ENCODE measurements around the gene MSRB3.
"Not testable (repeated sequence)": the region's sequence is repeated elsewhere in the genome, so short reads cannot be mapped to it uniquely, and the experiment has no call there.

Gene MSRB3

DNA sequence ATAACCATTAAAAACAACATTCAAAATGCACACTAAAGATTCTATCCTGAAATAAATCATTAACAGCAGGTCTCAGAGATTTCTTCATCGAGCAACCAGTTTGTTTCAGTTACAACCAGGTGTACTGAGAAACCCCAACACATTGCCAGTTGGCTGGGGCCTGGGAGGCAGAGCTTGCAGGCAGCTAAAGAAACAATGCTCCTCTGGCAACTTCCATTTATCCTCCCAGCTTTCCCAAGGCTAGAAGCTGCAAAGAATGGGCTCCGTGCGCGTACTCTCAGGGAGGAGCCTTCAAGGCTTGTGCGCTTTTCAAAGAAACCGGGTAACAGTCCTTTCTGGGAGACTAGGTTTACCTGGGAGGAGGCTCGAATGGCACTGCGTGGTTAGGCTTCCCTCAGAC is 181.6 kb downstream of the MSRB3 start:
- no peak for DNase-seq

- DNase-seq: no peak
These were observed 182.5 kb downstream of the MSRB3 start for GRCh38 chr12:65461017-65461416.

DNA sequence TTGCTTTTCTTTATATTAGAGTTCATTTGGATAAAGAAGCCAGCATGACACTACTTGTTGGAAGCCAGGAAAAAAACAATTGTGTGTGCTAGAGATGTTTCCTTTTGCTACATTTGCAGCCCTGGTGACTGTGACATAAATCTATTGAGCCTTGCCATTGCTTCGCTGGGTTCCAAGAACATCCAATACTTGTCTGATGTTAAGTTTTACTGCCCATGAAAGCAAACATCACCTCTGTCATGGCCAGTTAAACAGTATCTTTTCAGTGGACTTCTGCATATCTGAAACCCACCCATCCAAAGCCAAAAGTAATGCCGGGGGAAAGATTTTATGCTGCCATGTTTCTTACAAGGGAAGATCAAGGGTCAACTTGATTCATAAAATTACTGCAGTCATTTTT is 184.0 kb downstream of the MSRB3 start:
- no peak for DNase-seq

- DNase-seq: no peak
These were observed 184.6 kb downstream of the MSRB3 start for GRCh38 chr12:65463082-65463481.

GRCh38 chr12:65463611-65464010 is 185.1 kb downstream of the MSRB3 start:
- no peak for DNase-seq

GRCh38 chr12:65464930-65465329 is 186.4 kb downstream of the MSRB3 start:
- no peak for DNase-seq

DNA sequence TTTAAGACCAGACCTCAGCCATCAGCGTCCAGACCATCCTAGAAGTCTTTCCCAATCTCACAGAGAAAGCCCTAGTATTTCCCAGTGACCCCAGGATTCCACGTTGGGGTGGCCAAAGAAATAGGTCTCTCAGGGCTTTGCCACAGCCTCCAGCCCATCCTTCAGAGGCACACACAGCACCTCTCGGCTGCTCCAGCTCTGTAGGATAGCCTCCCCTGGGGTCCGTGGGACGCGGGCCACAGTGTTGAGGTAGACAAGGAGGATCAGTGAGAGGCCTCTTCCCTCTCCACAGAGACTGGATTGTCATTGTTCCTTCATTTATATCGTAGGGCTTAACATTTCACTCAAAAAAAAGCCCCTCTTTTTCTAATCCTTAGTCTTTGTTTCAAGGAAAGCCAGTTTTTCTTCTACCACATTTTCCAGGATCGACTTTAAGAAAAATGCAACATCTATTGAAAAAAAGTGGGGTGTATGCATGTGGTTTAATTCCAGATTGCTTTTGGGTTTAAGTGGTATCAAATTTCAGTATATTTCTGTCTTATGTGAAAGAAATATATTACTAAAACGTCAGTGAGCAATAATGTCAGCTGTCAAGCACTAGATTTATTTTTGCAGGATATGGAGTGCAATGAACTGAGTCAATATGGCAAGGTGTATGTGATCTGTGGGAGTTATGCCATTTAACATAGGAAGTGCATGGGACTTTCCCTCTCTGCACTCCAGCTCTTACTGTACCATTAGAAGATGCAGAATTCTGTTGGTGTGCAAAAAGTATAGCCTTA is 187.5 kb downstream of the MSRB3 start:
- DNase-seq: no peak

DNA sequence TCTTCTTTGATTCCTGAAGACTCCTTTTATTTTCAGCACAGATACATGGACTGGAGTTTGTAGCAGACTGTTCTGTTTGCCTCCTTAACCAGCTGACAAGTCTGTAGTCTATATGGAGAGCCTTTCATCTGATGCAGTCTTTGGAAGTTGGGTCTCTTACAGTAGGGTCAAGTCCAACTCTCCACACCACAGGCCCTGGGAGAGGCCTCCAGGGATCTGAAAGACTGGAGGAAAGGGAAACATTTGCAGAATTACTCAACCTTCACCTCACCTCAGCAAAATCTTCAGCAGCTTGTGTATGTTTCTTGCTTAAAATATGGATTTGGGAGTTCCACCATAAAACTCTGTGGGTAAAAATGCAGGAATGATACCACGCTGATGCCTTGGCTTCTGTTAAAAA is 188.4 kb downstream of the MSRB3 start:
- no peak for DNase-seq

- no peak for DNase-seq
These were observed 191.8 kb downstream of the MSRB3 start for GRCh38 chr12:65470256-65470655.

DNA sequence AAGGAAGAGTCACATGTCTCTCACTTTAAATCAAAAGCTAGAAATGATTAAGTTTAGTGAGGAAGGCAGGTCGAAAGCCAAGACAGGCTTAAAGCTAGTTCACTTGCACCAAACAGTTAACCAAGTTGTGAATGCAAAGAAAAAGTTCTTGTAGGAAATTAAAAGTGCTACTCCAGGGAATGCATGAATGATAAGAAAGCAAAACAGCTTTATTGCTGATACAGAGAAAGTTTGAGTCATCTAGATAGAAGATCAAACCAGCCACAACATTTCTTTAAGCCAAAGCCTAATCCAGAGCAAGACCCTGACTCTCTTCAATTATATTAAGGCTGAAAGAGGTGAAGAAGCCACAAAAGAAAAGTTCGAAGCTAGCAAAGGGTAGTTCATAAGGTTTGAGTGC is 193.6 kb downstream of the MSRB3 start:
- DNase-seq: no peak

DNA sequence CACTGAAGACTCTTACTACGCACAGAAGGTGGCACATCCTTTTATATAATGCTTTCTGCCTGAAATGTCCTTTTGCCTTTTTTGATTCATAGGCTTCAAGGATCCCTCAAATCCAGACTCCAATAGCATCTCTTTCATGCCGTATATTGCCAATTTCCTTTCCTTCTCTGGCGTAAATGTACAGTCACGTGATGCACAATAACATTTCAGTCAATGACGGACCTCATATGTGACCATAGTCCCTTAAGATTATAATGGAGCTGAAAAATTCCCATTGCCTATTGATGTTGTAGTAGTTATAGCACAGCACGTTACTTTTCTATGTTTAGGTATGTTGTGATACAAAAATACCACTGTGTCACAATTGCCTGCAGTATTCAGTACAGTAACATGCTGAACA is 196.3 kb downstream of the MSRB3 start:
- no peak for DNase-seq

GRCh38 chr12:65477721-65478120 is 199.2 kb downstream of the MSRB3 start:
- DNase-seq: no peak

- not testable (repeated sequence) for DNase-seq
These were observed 205.5 kb downstream of the MSRB3 start for GRCh38 chr12:65483891-65484516.

DNA sequence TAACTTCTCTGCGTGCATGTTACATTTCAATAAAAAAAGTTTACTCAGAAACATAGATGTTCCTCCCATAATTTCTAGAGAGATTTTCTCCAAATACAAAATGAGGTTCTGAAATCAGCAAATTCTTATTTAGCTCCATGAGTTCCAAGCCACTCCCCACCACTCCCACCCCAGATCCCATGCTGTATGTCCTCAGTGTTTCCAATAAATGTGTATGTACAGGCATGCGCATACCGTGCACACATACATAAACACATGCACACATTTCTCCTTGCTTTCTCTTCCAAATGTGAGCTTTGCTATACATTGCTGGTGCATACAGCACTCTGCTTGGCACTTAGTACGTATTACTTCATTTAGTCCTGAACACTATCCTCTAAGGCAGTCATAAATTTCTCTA is 209.7 kb downstream of the MSRB3 start:
- DNase-seq: no peak

DNA sequence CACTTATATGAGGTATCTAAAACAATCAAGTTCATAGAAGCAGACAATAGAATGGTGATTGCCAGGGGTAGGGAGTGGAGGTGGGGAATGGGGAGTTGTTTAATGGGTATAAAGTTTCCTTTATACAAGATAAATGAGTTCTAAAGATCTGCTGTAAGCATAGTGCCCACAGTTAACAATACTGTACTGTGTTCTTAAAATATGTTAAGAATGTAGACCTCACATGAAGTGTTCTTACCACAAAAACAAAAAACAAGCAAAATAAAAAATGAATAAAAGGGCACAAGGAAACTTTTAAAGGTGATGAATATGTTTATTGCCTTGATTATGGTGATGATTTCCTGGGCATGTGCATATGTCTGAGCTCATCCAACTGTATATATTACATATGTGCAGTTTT is 211.8 kb downstream of the MSRB3 start:
- DNase-seq: no peak

DNA sequence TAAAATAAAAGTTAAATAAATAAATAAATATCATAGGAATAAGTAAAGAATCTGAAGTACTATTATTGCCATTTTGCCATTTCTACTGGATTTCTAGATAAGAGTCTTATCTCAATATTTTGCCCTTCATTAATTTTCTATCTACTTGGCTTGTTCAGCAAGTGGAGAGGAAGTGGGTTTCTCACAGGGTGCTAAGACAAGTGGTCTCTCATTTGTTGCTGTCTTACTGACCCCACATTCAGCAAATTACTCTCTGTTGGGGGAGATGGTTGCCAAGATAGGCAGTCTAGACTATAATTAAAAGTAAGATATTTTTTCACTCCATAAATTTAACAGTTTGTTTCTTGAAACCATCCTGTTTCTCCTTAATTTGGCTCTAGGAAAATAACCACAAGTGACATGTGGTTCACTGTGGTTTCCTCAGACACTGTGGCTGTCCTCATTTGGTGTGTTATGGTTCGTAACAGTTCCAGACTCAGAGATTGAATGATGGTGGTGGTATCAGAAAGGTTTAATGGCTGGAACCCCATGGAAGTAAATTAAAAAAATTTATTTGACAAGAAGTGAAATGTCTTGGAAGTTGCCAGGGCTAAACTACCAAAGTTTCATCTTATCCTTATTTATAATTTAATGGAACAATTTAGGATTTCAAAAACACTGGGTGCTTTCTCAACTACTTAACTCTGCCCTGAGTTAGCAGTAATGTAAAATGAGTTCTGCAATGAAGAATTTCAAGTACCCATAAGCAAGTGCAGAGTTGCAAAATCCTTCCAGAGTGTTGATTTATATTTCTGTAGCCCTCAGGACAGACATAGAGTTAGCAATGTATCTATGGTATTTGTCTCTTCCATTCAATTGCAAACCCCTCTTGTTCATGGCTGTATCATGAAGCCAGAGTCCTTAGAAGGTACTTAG is 214.8 kb downstream of the MSRB3 start:
- DNase-seq: no peak

- no peak for DNase-seq
These were observed 215.4 kb downstream of the MSRB3 start for GRCh38 chr12:65493913-65494245.

DNA sequence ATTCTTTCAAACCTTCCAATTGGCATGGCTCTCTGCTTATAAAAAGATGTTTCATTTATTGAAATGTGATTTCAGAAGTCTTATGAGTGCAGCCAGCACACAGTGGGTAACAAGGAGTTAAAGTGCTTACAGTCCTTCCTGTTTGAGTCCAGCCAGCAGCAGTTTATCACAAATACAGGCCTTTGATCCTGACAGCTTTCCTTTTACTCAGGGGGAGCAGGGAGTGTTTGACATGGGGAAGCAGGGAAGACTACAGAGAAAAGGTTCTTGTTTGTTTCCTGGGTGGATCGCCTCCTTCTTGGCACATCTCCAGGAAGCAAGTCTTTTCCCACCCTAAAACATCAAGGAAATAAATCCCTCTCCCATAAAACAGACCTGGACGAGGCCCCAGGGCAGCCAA is 216.1 kb downstream of the MSRB3 start:
- DNase-seq: no peak

DNA sequence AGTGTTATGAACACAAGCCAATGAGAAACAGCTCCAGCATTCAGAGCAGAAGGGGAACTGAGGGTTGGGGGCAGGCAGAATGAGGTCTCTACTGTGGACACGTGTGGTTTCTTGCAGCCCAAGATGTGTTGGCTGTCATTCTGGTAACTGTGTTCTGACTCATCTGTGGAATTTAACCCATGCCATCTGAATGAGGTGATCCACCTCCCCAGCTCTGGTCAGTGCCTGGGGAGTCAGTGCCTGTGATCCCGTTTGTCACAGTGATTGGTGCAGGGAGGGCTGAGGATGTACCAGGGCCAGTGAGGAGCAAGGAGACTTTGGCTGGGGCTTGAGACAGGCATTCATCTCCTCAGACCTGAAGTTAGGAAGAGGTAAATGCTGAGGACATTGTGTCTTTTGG is 216.8 kb downstream of the MSRB3 start:
- DNase-seq: no peak

DNA sequence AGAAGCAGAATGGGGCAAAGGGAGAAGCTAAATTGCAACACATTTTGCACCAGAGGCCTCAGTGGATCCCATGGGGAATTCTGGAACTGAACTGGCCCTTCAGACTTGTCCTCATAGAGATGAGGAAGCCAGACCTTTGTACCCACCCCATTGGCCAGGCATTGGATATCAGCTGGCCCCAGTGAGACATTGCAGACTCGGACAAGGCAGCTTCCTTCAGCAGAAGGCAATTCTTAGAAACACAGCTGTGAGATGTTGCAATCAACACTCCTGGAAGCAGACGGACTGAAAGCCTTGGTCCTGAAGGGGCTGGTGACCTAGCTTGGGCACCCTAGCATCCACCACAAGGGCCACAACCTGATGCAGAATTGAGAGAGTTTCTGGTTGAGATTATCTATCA is 218.1 kb downstream of the MSRB3 start:
- DNase-seq: no peak

DNA sequence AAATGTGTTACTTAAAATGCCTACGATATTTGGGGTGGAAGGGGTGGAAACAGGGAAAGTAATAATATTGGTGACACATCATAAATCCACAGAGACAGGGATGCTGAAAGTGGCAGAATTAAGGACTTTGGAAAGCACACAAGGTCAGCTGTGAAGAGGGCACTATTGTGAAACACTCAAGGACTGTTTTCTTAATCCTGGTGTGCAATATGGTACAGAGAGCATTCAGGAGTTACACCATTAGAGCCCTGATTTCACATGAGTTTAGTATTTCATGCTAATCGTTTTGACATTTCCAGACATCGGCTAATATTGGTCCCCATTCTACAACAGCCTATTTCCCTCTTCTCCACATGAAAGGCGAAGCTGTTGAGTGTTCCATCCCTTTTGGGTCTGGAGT is 219.2 kb downstream of the MSRB3 start:
- DNase-seq: no peak

DNA sequence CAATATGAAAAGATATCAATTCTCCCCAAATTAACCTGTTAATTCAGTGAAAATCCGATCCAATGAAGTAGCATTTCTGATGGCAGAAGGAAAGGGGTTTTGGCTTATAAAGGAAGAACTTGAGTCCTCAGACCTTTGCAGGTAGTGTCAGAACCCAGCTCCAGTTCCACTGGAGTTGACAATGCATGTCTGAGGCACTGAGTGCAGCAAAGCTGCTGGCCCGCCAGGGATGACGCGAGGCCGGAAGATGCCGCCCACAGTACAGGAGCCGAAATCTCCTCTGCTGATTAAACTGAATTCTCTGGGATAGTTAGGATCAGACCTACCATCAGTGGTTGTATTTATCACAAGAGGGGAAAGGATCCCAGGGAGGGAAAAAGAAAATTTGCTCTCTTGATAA is 220.7 kb downstream of the MSRB3 start:
- DNase-seq: no peak

DNA sequence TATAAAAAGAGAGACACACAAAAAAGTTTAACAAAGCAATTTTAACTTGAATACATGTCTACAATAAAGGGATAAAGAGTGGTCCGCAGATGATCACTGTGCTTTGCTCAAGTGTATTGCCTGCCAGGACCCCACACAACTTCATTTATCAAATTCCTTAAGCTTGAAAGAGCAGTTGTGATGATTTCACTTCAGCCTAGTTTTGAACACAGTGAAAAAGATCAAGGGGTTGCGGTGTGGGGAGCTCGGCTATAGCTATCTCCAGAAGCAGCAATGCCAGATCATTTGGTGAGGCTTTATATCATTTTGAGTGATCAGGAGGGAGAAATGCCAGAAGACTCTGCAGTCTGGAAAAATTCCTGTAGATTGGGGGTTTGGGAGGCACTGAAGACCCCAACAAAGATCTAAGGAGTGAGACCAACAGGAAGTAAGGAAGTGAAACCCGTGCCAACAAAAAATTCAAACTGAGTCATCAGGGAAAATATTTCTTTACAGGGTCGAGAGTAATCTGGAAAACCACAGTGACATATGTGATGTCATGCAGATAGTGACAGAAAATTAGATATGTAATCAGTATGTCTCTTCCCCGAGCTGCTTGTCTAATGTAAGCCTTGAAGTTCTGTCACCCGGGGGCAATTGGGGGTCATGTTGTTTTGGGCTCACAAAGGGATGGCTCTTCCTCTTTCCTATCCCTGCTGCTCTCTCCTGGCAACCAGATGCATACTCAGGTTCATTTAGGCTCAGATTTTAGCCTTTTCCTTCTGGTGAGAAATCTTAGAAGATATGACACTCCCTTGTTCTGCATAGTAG is 221.8 kb downstream of the MSRB3 start:
- DNase-seq: no peak
